ENCODE data around the gene RUNDC3A.
A peak's percentile ranks its signal among the peaks of the same experiment; 100 is the strongest.

Gene RUNDC3A

GRCh38 chr17:44352828-44353671 is 44.6 kb downstream of the RUNDC3A start (continued):
- TF ChIP-seq PRDM10 (tag by site-specific recombination; IDR thresholded peaks at IDR 0.05) (peak; percentile 69), SP2 (tag by site-specific recombination; IDR thresholded peaks at IDR 0.05) (no peak), ZBTB8A (tag by site-specific recombination; IDR thresholded peaks at IDR 0.05) (no peak)
- TF ChIP-seq, protein P1, sequence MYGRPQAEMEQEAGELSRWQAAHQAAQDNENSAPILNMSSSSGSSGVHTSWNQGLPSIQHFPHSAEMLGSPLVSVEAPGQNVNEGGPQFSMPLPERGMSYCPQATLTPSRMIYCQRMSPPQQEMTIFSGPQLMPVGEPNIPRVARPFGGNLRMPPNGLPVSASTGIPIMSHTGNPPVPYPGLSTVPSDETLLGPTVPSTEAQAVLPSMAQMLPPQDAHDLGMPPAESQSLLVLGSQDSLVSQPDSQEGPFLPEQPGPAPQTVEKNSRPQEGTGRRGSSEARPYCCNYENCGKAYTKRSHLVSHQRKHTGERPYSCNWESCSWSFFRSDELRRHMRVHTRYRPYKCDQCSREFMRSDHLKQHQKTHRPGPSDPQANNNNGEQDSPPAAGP (tag by site-specific recombination; IDR thresholded peaks at IDR 0.05) = no peak

GRCh38 chr17:44353672-44354331 is 45.4 kb downstream of the RUNDC3A start:
- H3K9me3 ChIP-seq (ENCODE audit: control insufficient read depth, insufficient read depth, low read depth, low read length) = no peaks in the 10 kb centered on the region
- peaks cover 0 to 59% of the 10 kb centered on the region in 2 experiments; a peak in 2 of 3 replicates for H3K36me3 ChIP-seq (ENCODE audit: control insufficient read depth in 2 of 2, insufficient read depth in 1 of 2, low read length in 2 of 2)
- POLR2A ChIA-PET = interaction anchor here (0.6 kb wide), 1 partner anchor 35 kb away, joined by 4 read pairs; no protein-coding TSS in a partner anchor
- no peaks in the 10 kb centered on the region for H3K4me1 ChIP-seq (ENCODE audit: control insufficient read depth, insufficient read depth, low read length)
- CTCF ChIA-PET = interaction anchor here (0.6 to 1.5 kb wide), 4 partner anchors 9 to 312 kb away, joined by 3 to 6 read pairs (median 4); partner anchors contain the start of gene FAM171A2
- H3K27ac ChIP-seq (ENCODE audit: extremely low read depth, low read depth, low read length) = no peak overlapping the region
- TF ChIP-seq, protein P2, sequence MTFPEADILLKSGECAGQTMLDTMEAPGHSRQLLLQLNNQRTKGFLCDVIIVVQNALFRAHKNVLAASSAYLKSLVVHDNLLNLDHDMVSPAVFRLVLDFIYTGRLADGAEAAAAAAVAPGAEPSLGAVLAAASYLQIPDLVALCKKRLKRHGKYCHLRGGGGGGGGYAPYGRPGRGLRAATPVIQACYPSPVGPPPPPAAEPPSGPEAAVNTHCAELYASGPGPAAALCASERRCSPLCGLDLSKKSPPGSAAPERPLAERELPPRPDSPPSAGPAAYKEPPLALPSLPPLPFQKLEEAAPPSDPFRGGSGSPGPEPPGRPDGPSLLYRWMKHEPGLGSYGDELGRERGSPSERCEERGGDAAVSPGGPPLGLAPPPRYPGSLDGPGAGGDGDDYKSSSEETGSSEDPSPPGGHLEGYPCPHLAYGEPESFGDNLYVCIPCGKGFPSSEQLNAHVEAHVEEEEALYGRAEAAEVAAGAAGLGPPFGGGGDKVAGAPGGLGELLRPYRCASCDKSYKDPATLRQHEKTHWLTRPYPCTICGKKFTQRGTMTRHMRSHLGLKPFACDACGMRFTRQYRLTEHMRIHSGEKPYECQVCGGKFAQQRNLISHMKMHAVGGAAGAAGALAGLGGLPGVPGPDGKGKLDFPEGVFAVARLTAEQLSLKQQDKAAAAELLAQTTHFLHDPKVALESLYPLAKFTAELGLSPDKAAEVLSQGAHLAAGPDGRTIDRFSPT (tag by site-specific recombination; IDR thresholded peaks at IDR 0.05) = no peak
- TF ChIP-seq ZNF488 (tag by site-specific recombination; IDR thresholded peaks at IDR 0.05) (no peak), ZNF692 (tag by site-specific recombination; IDR thresholded peaks at IDR 0.05) (no peak), SALL2 (tag by site-specific recombination; IDR thresholded peaks at IDR 0.05; ENCODE audit: borderline replicate concordance) (no peak), ZNF274 (IDR thresholded peaks at IDR 0.05; ENCODE audit: low read length) (no peak), ZNF274 (tag by site-specific recombination; IDR thresholded peaks at IDR 0.05; ENCODE audit: borderline replicate concordance) (no peak), ZNF558 (tag by site-specific recombination; IDR thresholded peaks at IDR 0.05) (no peak), HOXA7 (CRISPR knock-in tag; IDR thresholded peaks at IDR 0.05; ENCODE audit: borderline replicate concordance) (no peak), ELK4 (IDR thresholded peaks at IDR 0.05; ENCODE audit: borderline replicate concordance, low read depth, low read length) (no peak), ZNF302 (tag by site-specific recombination; IDR thresholded peaks at IDR 0.05; ENCODE audit: low read depth) (no peak), ZNF266 (tag by site-specific recombination; IDR thresholded peaks at IDR 0.05; ENCODE audit: low read depth) (no peak)
- TF ChIP-seq, protein P3, sequence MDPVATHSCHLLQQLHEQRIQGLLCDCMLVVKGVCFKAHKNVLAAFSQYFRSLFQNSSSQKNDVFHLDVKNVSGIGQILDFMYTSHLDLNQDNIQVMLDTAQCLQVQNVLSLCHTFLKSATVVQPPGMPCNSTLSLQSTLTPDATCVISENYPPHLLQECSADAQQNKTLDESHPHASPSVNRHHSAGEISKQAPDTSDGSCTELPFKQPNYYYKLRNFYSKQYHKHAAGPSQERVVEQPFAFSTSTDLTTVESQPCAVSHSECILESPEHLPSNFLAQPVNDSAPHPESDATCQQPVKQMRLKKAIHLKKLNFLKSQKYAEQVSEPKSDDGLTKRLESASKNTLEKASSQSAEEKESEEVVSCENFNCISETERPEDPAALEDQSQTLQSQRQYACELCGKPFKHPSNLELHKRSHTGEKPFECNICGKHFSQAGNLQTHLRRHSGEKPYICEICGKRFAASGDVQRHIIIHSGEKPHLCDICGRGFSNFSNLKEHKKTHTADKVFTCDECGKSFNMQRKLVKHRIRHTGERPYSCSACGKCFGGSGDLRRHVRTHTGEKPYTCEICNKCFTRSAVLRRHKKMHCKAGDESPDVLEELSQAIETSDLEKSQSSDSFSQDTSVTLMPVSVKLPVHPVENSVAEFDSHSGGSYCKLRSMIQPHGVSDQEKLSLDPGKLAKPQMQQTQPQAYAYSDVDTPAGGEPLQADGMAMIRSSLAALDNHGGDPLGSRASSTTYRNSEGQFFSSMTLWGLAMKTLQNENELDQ (tag by site-specific recombination; IDR thresholded peaks at IDR 0.05; ENCODE audit: low read depth) = no peak
- TF ChIP-seq, protein P4, sequence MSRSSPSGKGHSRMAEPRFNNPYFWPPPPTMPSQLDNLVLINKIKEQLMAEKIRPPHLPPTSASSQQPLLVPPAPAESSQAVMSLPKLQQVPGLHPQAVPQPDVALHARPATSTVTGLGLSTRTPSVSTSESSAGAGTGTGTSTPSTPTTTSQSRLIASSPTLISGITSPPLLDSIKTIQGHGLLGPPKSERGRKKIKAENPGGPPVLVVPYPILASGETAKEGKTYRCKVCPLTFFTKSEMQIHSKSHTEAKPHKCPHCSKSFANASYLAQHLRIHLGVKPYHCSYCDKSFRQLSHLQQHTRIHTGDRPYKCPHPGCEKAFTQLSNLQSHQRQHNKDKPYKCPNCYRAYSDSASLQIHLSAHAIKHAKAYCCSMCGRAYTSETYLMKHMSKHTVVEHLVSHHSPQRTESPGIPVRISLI (tag by site-specific recombination; IDR thresholded peaks at IDR 0.05) = no peak
- no peak overlapping the region for H3K4me3 ChIP-seq (ENCODE audit: low read depth, low read length)
